ENCODE data around the gene CGNL1. TPM values are rescaled to one million over a fixed set of nuclear protein-coding genes. Genes with fewer than 3 reads are reported as not detected.

CGNL1 gene
- total RNA-seq, 1 donor: 0.90 TPM

- no peak overlapping the region for H3K4me3 ChIP-seq (ENCODE audit: low read depth, low read length)
- no peak for TF ChIP-seq CTCF (IDR thresholded peaks at IDR 0.05; ENCODE audit: insufficient read depth, low read length)
- no peak for DNase-seq (ENCODE audit: low read depth)
These were observed 75.9 kb downstream of the CGNL1 start for GRCh38 chr15:57452090-57452754.

GRCh38 chr15:57455929-57456328 is 79.6 kb downstream of the CGNL1 start:
- no peak overlapping the region for H3K4me3 ChIP-seq (ENCODE audit: low read depth, low read length)
- no peak for TF ChIP-seq CTCF (IDR thresholded peaks at IDR 0.05; ENCODE audit: insufficient read depth, low read length)
- no peak for DNase-seq (ENCODE audit: low read depth)

- DNase-seq (ENCODE audit: low read depth): no peak
- TF ChIP-seq CTCF (IDR thresholded peaks at IDR 0.05; ENCODE audit: insufficient read depth, low read length): no peak
- H3K4me3 ChIP-seq (ENCODE audit: low read depth, low read length): no peak overlapping the region
These were observed 80.3 kb downstream of the CGNL1 start for GRCh38 chr15:57456559-57456958.

- H3K4me3 ChIP-seq (ENCODE audit: low read depth, low read length): no peak overlapping the region
- no peak for DNase-seq (ENCODE audit: low read depth)
- no peak for TF ChIP-seq CTCF (IDR thresholded peaks at IDR 0.05; ENCODE audit: insufficient read depth, low read length)
These were observed 81.4 kb downstream of the CGNL1 start for GRCh38 chr15:57457726-57458125.

GRCh38 chr15:57458356-57458781 is 82.1 kb downstream of the CGNL1 start:
- H3K4me3 ChIP-seq (ENCODE audit: low read depth, low read length): no peak overlapping the region
- no peak for TF ChIP-seq CTCF (IDR thresholded peaks at IDR 0.05; ENCODE audit: insufficient read depth, low read length)
- DNase-seq (ENCODE audit: low read depth): no peak

GRCh38 chr15:57460208-57460816 is 84.0 kb downstream of the CGNL1 start:
- no peak for DNase-seq (ENCODE audit: low read depth)
- TF ChIP-seq CTCF (IDR thresholded peaks at IDR 0.05; ENCODE audit: insufficient read depth, low read length): no peak
- no peak overlapping the region for H3K4me3 ChIP-seq (ENCODE audit: low read depth, low read length)

Measured in fibroblast of the aortic adventitia (primary cell).